ENCODE measurements around the gene PCSK5. TPM values are rescaled to one million over a fixed set of nuclear protein-coding genes. Genes with fewer than 3 reads are reported as not detected.

Gene PCSK5
- total RNA-seq, 1 experiment from 2014 or later: 6.9 TPM

GRCh38 chr9:76370396-76371023 lies 480.0 kb downstream of the PCSK5 start (continued):
- TF ChIP-seq ZBTB33 (IDR thresholded peaks at IDR 0.05; ENCODE audit: extremely low read depth, insufficient replicate concordance, low read length): no peak
- TF ChIP-seq SIN3A (IDR thresholded peaks at IDR 0.05; ENCODE audit: low read depth): no peak
- TF ChIP-seq SP1 (IDR thresholded peaks at IDR 0.05; ENCODE audit: low read depth): no peak
- TF ChIP-seq SRF (IDR thresholded peaks at IDR 0.05; ENCODE audit: low read depth): no peak
- TF ChIP-seq CBX3 (IDR thresholded peaks at IDR 0.05; ENCODE audit: low read depth): no peak
- no peak for TF ChIP-seq POLR2A (IDR thresholded peaks at IDR 0.05; ENCODE audit: borderline replicate concordance, extremely low read depth, insufficient read depth, insufficient read length)
- TF ChIP-seq CEBPB (IDR thresholded peaks at IDR 0.05; ENCODE audit: low read depth): no peak

- Histone ChIP-seq H3K27ac (ENCODE audit: low read depth, low read length) (no peak overlapping the region), H3K9ac (ENCODE audit: low read length) (no peak overlapping the region), H3K4me1 (ENCODE audit: control insufficient read depth in 1 of 2, insufficient read depth in 2 of 2, low read length in 2 of 2) (peaks cover 23 to 25% of the 10 kb centered on the region in 2 experiments), H4K20me1 (ENCODE audit: insufficient read depth) (no peaks in the 10 kb centered on the region), H3K4me3 (replicated peaks in 1 of 2; ENCODE audit: low read depth in 1 of 2, low read length in 2 of 2) (no peak overlapping the region), H3K9me2 (ENCODE audit: insufficient read depth) (no peaks in the 10 kb centered on the region), H3K4me2 (ENCODE audit: low read length) (no peak overlapping the region), H3K79me2 (ENCODE audit: insufficient read depth, low read length) (no peaks in the 10 kb centered on the region), H3K9me3 (ENCODE audit: control insufficient read depth in 1 of 2, insufficient read depth in 1 of 2, low read depth in 1 of 2, low read length in 2 of 2) (no peaks in the 10 kb centered on the region), H3K27me3 (ENCODE audit: insufficient read depth, low read length) (no peaks in the 10 kb centered on the region), H2AFZ (ENCODE audit: low read depth, low read length, poor library complexity, severe bottlenecking) (no peak overlapping the region), H3K36me3 (ENCODE audit: control insufficient read depth in 1 of 2, insufficient read depth in 2 of 2, low read length in 2 of 2) (no peaks in the 10 kb centered on the region)
- RAD21 ChIA-PET (ENCODE audit: low non-redundant PET in 1 of 2, low total read pairs in 2 of 2, uncharacterized antibody in 2 of 2, unreplicated experiment in 2 of 2): no interaction called here
- ATAC-seq: no peak
- no TSS peak for BruUV-seq (replicated peaks)
- DNase-seq (ENCODE audit: low read depth, low spot score): no peak
- CTCF ChIA-PET: no interaction called here
- intact Hi-C loops (cut with micrococcal nuclease): no loop called here
- POLR2A ChIA-PET: interaction anchor here (0.7 kb wide), 1 partner anchor 21 kb away, joined by 3 read pairs; no protein-coding TSS in a partner anchor
- no peak for TF ChIP-seq FOSL1 (IDR thresholded peaks at IDR 0.05; ENCODE audit: low read depth)
- no peak for TF ChIP-seq RAD21 (IDR thresholded peaks at IDR 0.05; ENCODE audit: low read depth)
- no peak for TF ChIP-seq EZH2 (IDR thresholded peaks at IDR 0.05)
- TF ChIP-seq TCF7L2 (IDR thresholded peaks at IDR 0.05; ENCODE audit: borderline replicate concordance, extremely low read depth, insufficient read depth, insufficient read length): no peak
- no peak for TF ChIP-seq ATF3 (IDR thresholded peaks at IDR 0.05)
- no peak for TF ChIP-seq ZBTB33 (IDR thresholded peaks at IDR 0.05; ENCODE audit: extremely low read depth, insufficient replicate concordance, low read length)
- no peak for TF ChIP-seq MAX (IDR thresholded peaks at IDR 0.05)
- TF ChIP-seq REST (IDR thresholded peaks at IDR 0.05; ENCODE audit: low read depth): no peak
- TF ChIP-seq ZNF274 (IDR thresholded peaks at IDR 0.05; ENCODE audit: low read depth, low read length): no peak
- TF ChIP-seq EZH2phosphoT487 (IDR thresholded peaks at IDR 0.05; ENCODE audit: borderline replicate concordance): no peak
These were observed 481.4 kb downstream of the PCSK5 start for GRCh38 chr9:76371901-76372300.
